GM12878 (cell line): Measurements from ENCODE around the gene SSBP3.

Experiments used
- CEBPB ChIP-seq, 2 experiments: fragments of 150-350 bp in 1 of 2; IDR thresholded peaks; 2 replicates each; pipeline ENCODE4 v1.6.1; 2012 to 2014; ENCODE audit warnings: low read depth in 2 of 2, low read length in 2 of 2, borderline replicate concordance in 1 of 2, inconsistent platforms in 1 of 2
- MXI1 ChIP-seq: fragments of 150-350 bp; IDR thresholded peaks from 2 replicates; pipeline ENCODE4 v1.6.1; 2011; ENCODE audit warnings: low read depth, mild to moderate bottlenecking, inconsistent platforms, low read length, improper control_type of control experiment
- MYC ChIP-seq: IDR thresholded peaks from 2 replicates; pipeline ENCODE4 v1.6.1; 2011; ENCODE audit warnings: mild to moderate bottlenecking, low read length, moderate library complexity, inconsistent platforms; ENCODE audit not compliant: insufficient read depth, insufficient replicate concordance, insufficient read length, severe bottlenecking
- NBN ChIP-seq: fragments of 450-650 bp; IDR thresholded peaks from 2 replicates; pipeline ENCODE4 v1.6.1; 2016
- POLR2A ChIP-seq: IDR thresholded peaks from 2 replicates; pipeline ENCODE4 v1.6.1; 2011; ENCODE audit warnings: low read depth, mild to moderate bottlenecking, low read length
- SIN3A ChIP-seq: IDR thresholded peaks from 2 replicates; pipeline ENCODE4 v1.6.1; 2012; ENCODE audit warnings: low read depth, low read length, improper control_type of control experiment
- USF2 ChIP-seq: IDR thresholded peaks from 2 replicates; pipeline ENCODE4 v1.6.1; 2011; ENCODE audit warnings: low read depth, low read length, improper control_type of control experiment, borderline replicate concordance
- TF ChIP-seq, protein P1 (sequence below), 3 experiments: IDR thresholded peaks in 2 of 3; conservative IDR thresholded peaks in 1 of 3; 2 replicates each; pipeline ENCODE4 v1.5.1; 2011; ENCODE audit warnings: low read depth in 3 of 3, low read length in 3 of 3, mild to moderate bottlenecking in 3 of 3, control low read depth in 2 of 3, moderate library complexity in 2 of 3, inconsistent platforms in 1 of 3, mixed read lengths in 1 of 3; ENCODE audit not compliant: control insufficient read depth in 2 of 3, insufficient read depth in 1 of 3; ENCODE audit errors: extremely low read depth in 1 of 3
- TF ChIP-seq, protein P2 (sequence below): IDR thresholded peaks from 2 replicates; pipeline ENCODE4 v1.6.1; 2012; ENCODE audit warnings: low read depth, low read length, improper control_type of control experiment

DNA sequence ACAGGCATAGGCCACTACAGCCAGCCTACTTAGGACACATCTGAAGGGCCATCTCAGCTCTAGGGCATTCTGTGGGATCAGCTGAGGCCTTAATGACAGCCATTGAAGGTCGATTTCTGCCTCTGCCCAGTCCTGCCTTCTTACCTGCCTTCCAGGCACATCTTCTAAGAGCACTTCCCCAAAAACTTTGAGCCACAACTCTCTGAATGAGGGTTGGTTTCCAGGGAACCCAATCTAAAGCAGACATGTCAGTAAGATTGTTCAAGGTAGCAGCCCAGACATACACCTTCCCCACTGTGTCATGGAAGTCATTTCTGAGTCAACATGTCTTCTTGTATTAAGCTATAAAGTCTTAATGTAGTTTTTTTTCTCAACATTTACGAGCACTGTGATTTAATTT, 18.2 kb upstream of the SSBP3 start:
- TF ChIP-seq SIN3A (no peak), POLR2A (no peak), MYC (no peak), USF2 (no peak), MXI1 (no peak), CEBPB (IDR thresholded peaks at IDR 0.05; ENCODE audit: borderline replicate concordance in 1 of 2, low read depth in 2 of 2, low read length in 2 of 2) (no peak), NBN (no peak)
- TF ChIP-seq, protein P1, sequence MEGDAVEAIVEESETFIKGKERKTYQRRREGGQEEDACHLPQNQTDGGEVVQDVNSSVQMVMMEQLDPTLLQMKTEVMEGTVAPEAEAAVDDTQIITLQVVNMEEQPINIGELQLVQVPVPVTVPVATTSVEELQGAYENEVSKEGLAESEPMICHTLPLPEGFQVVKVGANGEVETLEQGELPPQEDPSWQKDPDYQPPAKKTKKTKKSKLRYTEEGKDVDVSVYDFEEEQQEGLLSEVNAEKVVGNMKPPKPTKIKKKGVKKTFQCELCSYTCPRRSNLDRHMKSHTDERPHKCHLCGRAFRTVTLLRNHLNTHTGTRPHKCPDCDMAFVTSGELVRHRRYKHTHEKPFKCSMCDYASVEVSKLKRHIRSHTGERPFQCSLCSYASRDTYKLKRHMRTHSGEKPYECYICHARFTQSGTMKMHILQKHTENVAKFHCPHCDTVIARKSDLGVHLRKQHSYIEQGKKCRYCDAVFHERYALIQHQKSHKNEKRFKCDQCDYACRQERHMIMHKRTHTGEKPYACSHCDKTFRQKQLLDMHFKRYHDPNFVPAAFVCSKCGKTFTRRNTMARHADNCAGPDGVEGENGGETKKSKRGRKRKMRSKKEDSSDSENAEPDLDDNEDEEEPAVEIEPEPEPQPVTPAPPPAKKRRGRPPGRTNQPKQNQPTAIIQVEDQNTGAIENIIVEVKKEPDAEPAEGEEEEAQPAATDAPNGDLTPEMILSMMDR (IDR thresholded peaks at IDR 0.05 in 2 of 3, conservative IDR thresholded peaks at IDR 0.05 in 1 of 3; ENCODE audit: control insufficient read depth in 2 of 3, extremely low read depth in 1 of 3, insufficient read depth in 1 of 3, low read depth in 3 of 3, low read length in 3 of 3), result no peak
- TF ChIP-seq, protein P2, sequence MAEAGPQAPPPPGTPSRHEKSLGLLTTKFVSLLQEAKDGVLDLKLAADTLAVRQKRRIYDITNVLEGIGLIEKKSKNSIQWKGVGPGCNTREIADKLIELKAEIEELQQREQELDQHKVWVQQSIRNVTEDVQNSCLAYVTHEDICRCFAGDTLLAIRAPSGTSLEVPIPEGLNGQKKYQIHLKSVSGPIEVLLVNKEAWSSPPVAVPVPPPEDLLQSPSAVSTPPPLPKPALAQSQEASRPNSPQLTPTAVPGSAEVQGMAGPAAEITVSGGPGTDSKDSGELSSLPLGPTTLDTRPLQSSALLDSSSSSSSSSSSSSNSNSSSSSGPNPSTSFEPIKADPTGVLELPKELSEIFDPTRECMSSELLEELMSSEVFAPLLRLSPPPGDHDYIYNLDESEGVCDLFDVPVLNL, result no peak
